ENCODE measurements around the gene ATF7. TPM values are rescaled to one million over a fixed set of nuclear protein-coding genes. Genes with fewer than 3 reads are reported as not detected.

The ATF7 gene
- total and polyA plus RNA-seq, 2 of the 13 experiments (the other 11 are each of a cell fraction or from before 2014, with no cell fraction given): 9.6 to 16.2 TPM

GRCh38 chr12:53496752-53497032 is 129.5 kb downstream of the ATF7 start:
- no peaks in the 10 kb centered on the region for H3K9me3 ChIP-seq (ENCODE audit: low read length)
- H3K27ac ChIP-seq (ENCODE audit: extremely low read length, insufficient read depth, low read length): no peak overlapping the region
- no TSS peak for BruUV-seq (replicated peaks)
- H3K4me3 ChIP-seq (replicated peaks in 1 of 3; ENCODE audit: insufficient read depth in 1 of 3, low read depth in 2 of 3, low read length in 3 of 3): peak overlapping the region in 1 of 3 experiments; percentile 29; a peak in 1 of 6 replicates
- H3K36me3 ChIP-seq (replicated peaks in 1 of 2; ENCODE audit: control insufficient read depth in 1 of 2, insufficient read depth in 2 of 2, low read length in 2 of 2): no peaks in the 10 kb centered on the region
- H3K79me2 ChIP-seq (ENCODE audit: insufficient read depth, low read length): peaks cover 3% of the 10 kb centered on the region
- intact Hi-C loops (cut with micrococcal nuclease; ENCODE audit: unreplicated experiment): no loop called here
- ATAC-seq: no peak
- H3K4me1 ChIP-seq (ENCODE audit: insufficient read depth, low read length): peaks cover 64% of the 10 kb centered on the region
- in situ Hi-C loops (cut with HindIII; ENCODE audit: extremely low pct_ligation_motif_present, low pct_unique_long_range_greater_than_20kb): no loop called here
- TF ChIP-seq ZHX1 (CRISPR knock-in tag; IDR thresholded peaks at IDR 0.05; ENCODE audit: low read depth): no peak
- TF ChIP-seq SP2 (CRISPR knock-in tag; IDR thresholded peaks at IDR 0.05): no peak
- no peak for TF ChIP-seq ZNF687 (CRISPR knock-in tag; IDR thresholded peaks at IDR 0.05)
- TF ChIP-seq CEBPB (IDR thresholded peaks at IDR 0.05; ENCODE audit: borderline replicate concordance, low read depth, low read length): 0 out of 2 replicates have a peak, but pooled peaks have one; percentile 24
- no peak for TF ChIP-seq MATR3 (CRISPR knock-in tag; IDR thresholded peaks at IDR 0.05)
- TF ChIP-seq ZNF670 (CRISPR knock-in tag; IDR thresholded peaks at IDR 0.05; ENCODE audit: borderline replicate concordance): no peak
- no peak for TF ChIP-seq SATB2 (CRISPR knock-in tag; IDR thresholded peaks at IDR 0.05)
- no peak for TF ChIP-seq ZNF776 (CRISPR knock-in tag; IDR thresholded peaks at IDR 0.05)
- no peak for TF ChIP-seq ZNF251 (CRISPR knock-in tag; IDR thresholded peaks at IDR 0.05)
- ChIA-PET POLR2A (interaction anchor here (1.3 kb wide), 1 partner anchor 20 kb away, joined by 4 read pairs; no protein-coding TSS in a partner anchor), CTCF (ENCODE audit: low intra/inter-chr PET ratio, low total read pairs) (no interaction called here)
- peak overlapping the region; percentile 63 for H3K4me2 ChIP-seq (ENCODE audit: low read depth, low read length)
- FAIRE-seq: no peak
- no peak for DNase-seq (ENCODE audit: low spot score)
- no peaks in the 10 kb centered on the region; a peak in 1 of 5 replicates for H3K27me3 ChIP-seq (ENCODE audit: control insufficient read depth in 1 of 2, insufficient read depth in 2 of 2, low read length in 2 of 2)
- no peaks in the 10 kb centered on the region for H4K20me1 ChIP-seq (ENCODE audit: insufficient read depth, low read length)
- H2AFZ ChIP-seq (ENCODE audit: low read length): no peak overlapping the region
- no peak overlapping the region for H3K9ac ChIP-seq (ENCODE audit: insufficient read depth, low read depth, low read length)
- WGBS (ENCODE audit: low lambda C conversion rate): 0% methylated on average over 1 of the region's 1 CpG

Data from HepG2 (cell line).